Neural cell (in vitro differentiated cells): ENCODE data around the gene HDAC1. TPM values are rescaled to one million over a fixed set of nuclear protein-coding genes. Genes with fewer than 3 reads are reported as not detected.

Experiments
- H2AFZ ChIP-seq: fragments of 200-600, 300-800 bp; sonication (generic), shearing (Covaris generic); 2 replicates; pipeline ENCODE4 v1.6.0; 2014; ENCODE audit warnings: low read depth, mild to moderate bottlenecking, antibody characterized with exemption, low read length, moderate library complexity
- H3F3A ChIP-seq: fragments of 200-600 bp; shearing (Covaris generic); 2 replicates; pipeline ENCODE4 v1.6.1; 2016; ENCODE audit warnings: mild to moderate bottlenecking, moderate library complexity, mixed read lengths, antibody characterized with exemption, low read length; ENCODE audit not compliant: insufficient read depth, poor library complexity, severe bottlenecking
- H3K27ac ChIP-seq: fragments of 200-600, 300-800 bp; sonication (generic), shearing (Covaris generic); 2 replicates; pipeline ENCODE4 v1.5.1; 2014; ENCODE audit warnings: mild to moderate bottlenecking, low read length, moderate library complexity
- H3K27me3 ChIP-seq: fragments of 300-800, 200-600 bp; sonication (generic), shearing (Covaris generic); 2 replicates; pipeline ENCODE4 v1.6.0; 2014; ENCODE audit warnings: mild to moderate bottlenecking, low read depth, low read length, moderate library complexity; ENCODE audit not compliant: insufficient read depth
- H3K36me3 ChIP-seq: fragments of 300-800, 200-600 bp; sonication (generic), shearing (Covaris generic); 2 replicates; pipeline ENCODE4 v1.5.1; 2014; ENCODE audit warnings: mild to moderate bottlenecking, antibody characterized with exemption, low read length, moderate library complexity; ENCODE audit not compliant: insufficient read depth
- H3K4me2 ChIP-seq: fragments of 300-800, 200-600 bp; sonication (generic), shearing (Covaris generic); 2 replicates; pipeline ENCODE4 v1.6.0; 2014; ENCODE audit warnings: mild to moderate bottlenecking, low read length
- H3K4me3 ChIP-seq: fragments of 300-800, 200-600 bp; sonication (generic), shearing (Covaris generic); 2 replicates; pipeline ENCODE4 v1.5.1; 2014; ENCODE audit warnings: mild to moderate bottlenecking, low read length, moderate library complexity
- H3K79me2 ChIP-seq: fragments of 200-600 bp; shearing (Covaris generic); replicated peaks from 2 replicates; pipeline ENCODE4 v1.6.0; 2014; ENCODE audit warnings: mild to moderate bottlenecking, low read length, moderate library complexity; ENCODE audit not compliant: insufficient read depth
- H3K9ac ChIP-seq: fragments of 300-800, 200-600 bp; sonication (generic), shearing (Covaris generic); 2 replicates; pipeline ENCODE4 v1.6.1; 2016; ENCODE audit warnings: mild to moderate bottlenecking, low read length, mixed read lengths
- H3K9me2 ChIP-seq: fragments of 200-600 bp; shearing (Covaris generic); 2 replicates; pipeline ENCODE4 v1.6.1; 2016; ENCODE audit warnings: mild to moderate bottlenecking, low read length, mixed read lengths; ENCODE audit not compliant: insufficient read depth
- H3K9me3 ChIP-seq: fragments of 200-600, 300-800 bp; sonication (generic), shearing (Covaris generic); 2 replicates; pipeline ENCODE4 v1.6.1; 2016; ENCODE audit warnings: mild to moderate bottlenecking, mixed run types, low read length, moderate library complexity, mixed read lengths
- H4K20me1 ChIP-seq: fragments of 200-600 bp; shearing (Covaris generic); 2 replicates; pipeline ENCODE4 v1.6.1; 2016; ENCODE audit warnings: mild to moderate bottlenecking, mixed run types; ENCODE audit not compliant: insufficient read depth
- CTCF ChIP-seq: fragments of 450-650 bp; IDR thresholded peaks from 2 replicates; pipeline ENCODE4 v1.5.1; 2014; ENCODE audit warnings: antibody characterized with exemption, mild to moderate bottlenecking, moderate library complexity; ENCODE audit not compliant: poor library complexity, severe bottlenecking
- EP300 ChIP-seq: fragments of 450-650 bp; conservative IDR thresholded peaks from 2 replicates; pipeline ENCODE4 v1.6.1; 2014; ENCODE audit warnings: antibody characterized with exemption, mild to moderate bottlenecking, moderate library complexity; ENCODE audit not compliant: poor library complexity, severe bottlenecking
- EZH2 ChIP-seq: fragments of 200-600, 300-800 bp; shearing (Covaris generic), sonication (generic); IDR thresholded peaks from 2 replicates; pipeline ENCODE4 v1.6.1; 2014; ENCODE audit warnings: antibody characterized with exemption, low read length, borderline replicate concordance, mild to moderate bottlenecking; ENCODE audit not compliant: insufficient read depth, poor library complexity, severe bottlenecking
- MXI1 ChIP-seq: fragments of 450-650 bp; conservative IDR thresholded peaks from 2 replicates; pipeline ENCODE4 v1.6.1; 2014; ENCODE audit warnings: antibody characterized with exemption, mild to moderate bottlenecking; ENCODE audit not compliant: poor library complexity, severe bottlenecking
- POLR2AphosphoS5 ChIP-seq: IDR thresholded peaks from 2 replicates; pipeline ENCODE4 v1.6.1; 2012
- RAD21 ChIP-seq: fragments of 450-650 bp; conservative IDR thresholded peaks from 2 replicates; pipeline ENCODE4 v1.6.1; 2014; ENCODE audit warnings: antibody characterized with exemption, mild to moderate bottlenecking, moderate library complexity
- REST ChIP-seq: IDR thresholded peaks from 2 replicates; pipeline ENCODE4 v1.6.1; 2012; ENCODE audit warnings: borderline replicate concordance
- SMC3 ChIP-seq: fragments of 450-650 bp; conservative IDR thresholded peaks from 2 replicates; pipeline ENCODE4 v1.6.1; 2014; ENCODE audit warnings: antibody characterized with exemption, mild to moderate bottlenecking, moderate library complexity; ENCODE audit not compliant: poor library complexity
- TAF1 ChIP-seq: IDR thresholded peaks from 2 replicates; pipeline ENCODE4 v1.6.1; 2012; ENCODE audit warnings: low read depth
- polyA plus RNA-seq: library from polyadenylated mRNA; depleted of rRNA; stranded (reverse); fragments of >200 nt; gene quantifications from 2 replicates; pipeline ENCODE4 v1.2.3, GENCODE V29; 2014

HDAC1 gene
- polyA plus RNA-seq, 1 donor from 2014 or later = 60.8 TPM

GRCh38 chr1:32338637-32339145, 46.8 kb downstream of the HDAC1 start:
- Histone ChIP-seq H2AFZ (no peak overlapping the region), H3K27ac (no peak overlapping the region), H3K4me2 (no peak overlapping the region), H3K79me2 (peaks cover 24% of the 10 kb centered on the region), H3K36me3 (peaks cover 6% of the 10 kb centered on the region), H3F3A (no peaks in the 10 kb centered on the region), H3K9me3 (no peaks in the 10 kb centered on the region), H3K9me2 (no peaks in the 10 kb centered on the region), H4K20me1 (peaks cover 14% of the 10 kb centered on the region), H3K9ac (peak overlapping the region; percentile 20), H3K4me3 (no peak overlapping the region), H3K27me3 (no peaks in the 10 kb centered on the region)
- no peak for TF ChIP-seq SMC3
- no peak for TF ChIP-seq TAF1
- TF ChIP-seq EP300 = no peak
- TF ChIP-seq CTCF = no peak
- TF ChIP-seq RAD21 = no peak
- no peak for TF ChIP-seq EZH2
- no peak for TF ChIP-seq MXI1
- no peak for TF ChIP-seq POLR2AphosphoS5
- no peak for TF ChIP-seq REST

GRCh38 chr1:32339363-32339978, 47.6 kb downstream of the HDAC1 start:
- H3K9me3 ChIP-seq = no peaks in the 10 kb centered on the region
- H3K27me3 ChIP-seq = no peaks in the 10 kb centered on the region
- no peaks in the 10 kb centered on the region for H3F3A ChIP-seq
- H2AFZ ChIP-seq = no peak overlapping the region
- H3K9ac ChIP-seq = no peak overlapping the region
- H4K20me1 ChIP-seq = peaks cover 7% of the 10 kb centered on the region
- no peak overlapping the region for H3K4me2 ChIP-seq
- peaks cover 5% of the 10 kb centered on the region for H3K36me3 ChIP-seq
- H3K9me2 ChIP-seq = no peaks in the 10 kb centered on the region
- peaks cover 17% of the 10 kb centered on the region for H3K79me2 ChIP-seq
- no peak for TF ChIP-seq RAD21
- no peak for TF ChIP-seq TAF1
- TF ChIP-seq MXI1 = no peak
- no peak for TF ChIP-seq POLR2AphosphoS5
- no peak for TF ChIP-seq REST
- TF ChIP-seq CTCF = no peak
- no peak for TF ChIP-seq EZH2
- TF ChIP-seq EP300 = no peak
- no peak for TF ChIP-seq SMC3
- H3K4me3 ChIP-seq = no peak overlapping the region
- H3K27ac ChIP-seq = no peak overlapping the region
